SH-SY5Y (cell line): ENCODE measurements around the gene SLC25A1.

ENCODE experiments used
- GATA2 ChIP-seq: IDR thresholded peaks from 2 replicates; pipeline ENCODE4 v1.6.1; 2011; ENCODE audit warnings: mild to moderate bottlenecking, low read depth, low read length
- GATA3 ChIP-seq: IDR thresholded peaks from 2 replicates; pipeline ENCODE4 v1.6.1; 2011; ENCODE audit warnings: low read depth, mild to moderate bottlenecking, low read length, moderate library complexity

Gene SLC25A1

DNA sequence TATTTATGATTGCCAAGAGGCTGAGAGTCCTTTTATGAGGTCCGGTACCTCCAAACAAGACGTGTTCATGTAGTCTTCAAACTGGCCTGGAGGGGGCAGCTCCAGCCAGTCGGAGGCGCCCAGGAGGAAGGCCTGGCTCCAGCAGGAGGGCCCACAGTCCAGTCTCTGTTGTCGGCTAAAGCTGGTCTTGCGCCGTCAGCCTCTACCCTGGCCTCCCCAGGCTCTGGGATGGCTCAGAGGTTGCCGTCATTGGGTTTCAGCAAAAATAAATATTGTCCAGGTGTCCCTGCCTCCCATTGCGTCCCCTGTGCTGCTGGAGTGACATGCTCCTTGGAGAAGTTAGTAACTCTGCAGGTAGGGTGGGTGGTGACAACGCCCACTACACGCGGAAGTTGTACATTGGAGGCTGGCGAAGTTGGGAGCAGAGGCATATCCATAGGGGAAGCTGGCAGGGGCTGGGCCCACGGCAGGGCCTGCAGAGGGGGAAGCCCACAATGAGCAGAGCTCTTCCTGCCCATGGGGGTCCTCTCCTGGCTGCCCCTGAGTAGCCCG lies 1.0 kb upstream of the SLC25A1 start:
- TF ChIP-seq GATA3 (no peak), GATA2 (no peak)

DNA sequence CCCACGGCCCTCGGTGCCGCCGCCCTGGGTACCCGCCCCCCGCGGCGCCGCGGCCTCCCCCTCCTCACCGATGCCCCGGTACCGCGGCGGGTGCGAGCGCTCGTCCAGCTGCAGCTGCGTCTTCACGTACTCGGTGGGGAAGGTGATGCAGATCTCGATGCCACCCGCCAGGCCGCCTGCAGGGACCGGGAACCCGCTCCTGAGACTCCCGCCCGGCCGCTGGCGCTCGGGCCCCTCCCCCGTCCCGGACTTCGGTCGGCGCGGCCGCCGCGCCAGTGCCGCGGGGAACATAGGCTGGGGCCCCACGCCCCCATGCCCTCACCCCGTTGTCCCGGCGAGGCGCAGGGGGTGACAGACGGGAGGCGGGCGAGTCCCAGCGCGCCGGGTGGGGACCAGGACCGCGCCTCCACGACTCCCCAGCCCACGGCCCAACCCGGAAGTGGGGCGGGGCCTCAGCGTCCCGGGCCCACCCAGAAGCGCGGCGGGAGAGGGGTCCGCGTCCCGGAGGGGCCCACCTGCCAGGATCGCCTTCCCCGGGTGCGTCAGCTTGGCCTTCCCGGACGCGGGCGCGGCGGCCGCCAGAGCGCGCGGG lies 375 bp downstream of the SLC25A1 start:
- TF ChIP-seq GATA2 (no peak), GATA3 (no peak)

DNA sequence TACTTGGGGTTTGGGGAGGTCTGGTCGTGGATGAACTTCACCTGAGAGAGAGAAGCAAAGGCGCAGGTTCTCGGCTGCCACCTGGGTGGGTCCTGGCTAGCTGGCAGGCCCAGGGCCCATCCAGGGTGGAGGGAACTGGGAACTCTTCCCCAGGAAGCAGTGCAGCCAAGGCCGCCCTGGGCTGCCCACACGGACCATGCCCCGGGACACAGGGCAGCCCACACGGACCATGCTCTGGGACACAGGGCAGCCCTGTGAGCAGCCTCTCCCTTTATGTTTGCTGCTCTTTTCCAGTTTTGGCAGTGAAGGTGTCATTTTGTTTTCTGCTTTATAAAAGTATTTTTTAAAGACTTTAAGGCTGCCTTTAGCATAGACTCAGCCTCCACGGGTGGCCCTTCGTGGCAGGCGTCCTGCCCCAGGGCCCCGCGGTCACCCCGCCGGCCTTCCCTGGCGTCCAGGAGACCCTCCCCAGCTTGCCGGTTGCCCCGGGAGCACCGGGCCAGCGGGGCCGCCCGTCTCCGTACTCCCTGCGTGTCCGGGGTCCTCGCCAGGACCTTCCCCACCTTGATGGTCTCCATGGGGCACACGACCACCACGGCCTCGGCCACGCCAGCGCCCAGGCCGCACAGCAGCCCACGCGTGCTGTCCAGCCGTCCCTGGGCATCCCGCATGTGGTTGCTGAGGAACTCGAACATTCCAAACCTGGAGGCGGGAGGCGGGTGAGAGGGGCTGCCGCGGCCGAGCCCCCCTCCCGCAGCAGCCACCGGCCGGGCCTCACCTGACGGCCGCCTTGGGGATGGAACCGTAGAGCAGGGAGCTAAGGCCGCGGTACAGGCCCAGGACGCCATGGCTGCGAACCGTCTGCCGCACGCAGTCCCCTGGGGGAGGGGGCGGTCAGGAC lies 1.1 kb downstream of the SLC25A1 start:
- TF ChIP-seq GATA2 (no peak), GATA3 (no peak)

DNA sequence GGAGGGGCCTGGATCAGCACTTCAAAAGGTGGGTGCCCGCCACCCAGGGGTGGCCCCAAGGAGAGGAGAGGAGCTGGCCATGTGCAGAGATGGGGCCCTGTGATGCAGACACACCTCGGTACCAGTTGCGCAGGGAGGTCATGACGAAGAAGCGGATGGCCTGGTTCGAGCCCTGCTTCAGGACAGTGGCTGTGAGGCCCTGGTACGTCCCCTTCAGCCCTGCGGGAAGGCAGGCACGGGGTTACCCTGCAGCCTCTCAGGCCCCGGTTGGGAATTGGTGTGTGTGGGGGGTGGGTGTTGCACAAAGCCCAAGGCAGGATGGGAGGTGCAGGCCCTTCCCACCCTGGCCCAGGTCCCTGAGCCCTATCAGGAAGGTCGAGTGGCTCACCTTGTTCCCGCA lies 1.8 kb downstream of the SLC25A1 start:
- TF ChIP-seq GATA2 (no peak), GATA3 (no peak)

DNA sequence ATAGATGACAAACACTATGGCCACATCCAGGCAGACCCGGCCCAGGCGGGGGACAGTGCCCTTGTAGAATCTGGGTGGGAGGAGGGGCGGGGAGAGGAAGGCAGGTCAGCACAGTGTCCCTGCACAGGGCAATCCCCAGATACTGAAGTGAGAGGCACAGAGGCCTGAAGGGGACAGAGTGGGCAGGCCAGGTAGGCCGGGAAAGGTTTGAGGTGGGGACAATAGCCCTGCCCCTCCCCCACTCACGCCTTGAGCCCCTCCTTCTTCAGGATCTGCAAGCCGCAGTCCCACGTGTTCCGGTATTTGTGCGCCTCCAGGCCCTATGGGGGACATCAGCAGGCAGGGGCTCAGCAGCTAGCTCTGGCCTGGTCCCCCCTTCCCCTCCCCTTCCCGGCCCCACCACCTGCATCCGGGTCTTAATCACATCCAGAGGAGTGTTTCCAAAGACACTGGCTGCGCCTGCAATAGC lies 2.3 kb downstream of the SLC25A1 start:
- no peak for TF ChIP-seq GATA2
- no peak for TF ChIP-seq GATA3

DNA sequence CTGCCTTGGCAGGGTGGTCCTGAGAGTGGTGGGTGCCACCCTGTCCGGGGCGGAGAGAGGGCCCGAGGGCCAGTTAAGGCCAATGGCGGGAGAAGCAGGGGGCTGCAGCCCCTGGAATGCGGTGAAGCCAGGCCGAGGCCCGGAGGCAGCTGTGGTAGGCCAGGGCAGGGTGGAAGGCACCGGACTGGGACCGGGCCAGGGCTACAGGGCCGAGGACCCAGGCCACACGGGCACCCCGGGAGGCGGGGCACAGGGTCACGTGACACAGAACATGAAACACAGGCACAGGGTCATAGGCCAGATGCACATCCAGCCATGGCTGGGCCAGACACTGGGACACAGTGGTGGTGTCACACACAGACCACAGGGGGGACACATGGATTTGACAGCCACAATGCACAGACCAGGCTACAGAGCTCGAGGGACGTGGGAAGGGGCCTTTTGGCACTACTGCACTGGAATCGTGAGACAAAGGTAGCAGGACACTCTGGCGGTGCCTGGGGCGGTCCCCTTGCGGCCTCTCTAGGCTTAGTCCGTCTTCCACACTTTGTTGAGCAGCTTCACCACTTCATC lies 2.8 kb downstream of the SLC25A1 start:
- no peak for TF ChIP-seq GATA3
- TF ChIP-seq GATA2: no peak

DNA sequence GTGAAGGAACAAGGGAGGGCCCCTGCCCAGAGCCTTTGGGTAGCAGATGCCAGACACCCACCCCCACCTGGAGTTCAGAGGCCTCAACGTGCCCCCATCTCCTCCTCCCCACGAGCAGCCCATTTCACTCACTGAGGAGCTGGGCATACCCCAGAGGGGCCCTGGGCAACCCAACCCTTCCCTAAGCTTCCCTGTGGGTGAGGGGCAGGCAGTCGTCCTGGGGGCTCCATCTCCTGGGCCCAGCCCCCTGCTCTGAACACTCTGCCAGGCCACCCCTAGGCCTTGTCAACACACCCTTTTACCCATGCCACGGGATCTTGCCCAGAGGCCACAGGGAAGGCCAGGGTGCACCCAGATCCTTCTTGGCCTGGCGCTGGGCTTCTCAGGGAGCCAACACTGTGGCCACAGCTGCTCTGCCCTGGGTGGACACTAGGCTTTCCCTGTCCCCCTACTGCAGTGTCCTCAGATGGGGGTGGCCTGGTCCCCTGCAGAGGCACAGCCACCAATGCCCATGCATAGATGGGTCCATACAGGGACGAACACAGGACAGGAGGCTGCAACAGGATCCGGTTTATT lies 3.4 kb downstream of the SLC25A1 start:
- no peak for TF ChIP-seq GATA3
- TF ChIP-seq GATA2: no peak

DNA sequence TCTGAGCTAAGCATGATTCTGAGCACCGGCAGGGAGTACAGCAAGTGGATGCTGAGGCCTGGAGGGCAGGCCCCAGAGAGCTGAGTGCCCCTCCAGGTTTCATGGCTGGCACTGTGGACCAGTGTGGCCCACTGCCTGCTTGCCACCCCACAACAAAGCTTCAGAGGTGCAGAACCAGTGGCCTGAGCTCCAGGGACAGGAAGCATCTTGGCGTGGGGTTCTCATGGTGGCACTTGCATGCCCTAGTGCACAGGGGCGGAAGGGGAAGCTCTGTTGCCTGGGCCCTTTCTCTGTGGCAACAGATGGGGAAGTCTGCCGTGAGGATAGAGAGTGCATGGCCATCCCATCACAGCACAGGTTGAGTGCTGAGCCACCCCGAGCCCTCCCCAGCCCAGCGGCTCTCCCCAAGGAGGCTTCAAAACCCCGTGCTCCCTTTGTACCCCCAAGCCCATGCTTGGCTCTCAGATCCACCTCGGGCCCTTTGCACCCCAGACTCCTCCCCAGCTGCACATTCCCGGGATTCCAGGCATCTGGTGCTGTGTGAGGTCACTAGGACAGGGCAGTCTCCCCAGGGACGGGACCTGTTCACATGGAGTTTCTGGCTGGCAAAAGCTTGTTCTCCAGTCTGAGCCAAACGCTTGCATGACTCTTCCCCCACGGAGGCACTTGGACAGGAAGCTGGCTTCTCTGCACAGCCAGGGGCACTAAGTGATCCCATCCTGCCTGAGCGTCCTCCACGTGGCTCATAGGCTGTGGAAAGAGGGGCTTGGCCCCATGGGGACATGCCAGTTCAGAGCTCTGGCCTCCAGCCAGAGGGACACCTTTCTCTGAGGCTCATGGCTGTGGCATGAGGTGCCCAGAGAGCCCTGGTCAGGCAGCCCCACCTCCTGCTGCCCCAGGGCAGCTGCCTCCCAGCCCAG lies 4.2 kb downstream of the SLC25A1 start:
- TF ChIP-seq GATA2 (no peak), GATA3 (no peak)

DNA sequence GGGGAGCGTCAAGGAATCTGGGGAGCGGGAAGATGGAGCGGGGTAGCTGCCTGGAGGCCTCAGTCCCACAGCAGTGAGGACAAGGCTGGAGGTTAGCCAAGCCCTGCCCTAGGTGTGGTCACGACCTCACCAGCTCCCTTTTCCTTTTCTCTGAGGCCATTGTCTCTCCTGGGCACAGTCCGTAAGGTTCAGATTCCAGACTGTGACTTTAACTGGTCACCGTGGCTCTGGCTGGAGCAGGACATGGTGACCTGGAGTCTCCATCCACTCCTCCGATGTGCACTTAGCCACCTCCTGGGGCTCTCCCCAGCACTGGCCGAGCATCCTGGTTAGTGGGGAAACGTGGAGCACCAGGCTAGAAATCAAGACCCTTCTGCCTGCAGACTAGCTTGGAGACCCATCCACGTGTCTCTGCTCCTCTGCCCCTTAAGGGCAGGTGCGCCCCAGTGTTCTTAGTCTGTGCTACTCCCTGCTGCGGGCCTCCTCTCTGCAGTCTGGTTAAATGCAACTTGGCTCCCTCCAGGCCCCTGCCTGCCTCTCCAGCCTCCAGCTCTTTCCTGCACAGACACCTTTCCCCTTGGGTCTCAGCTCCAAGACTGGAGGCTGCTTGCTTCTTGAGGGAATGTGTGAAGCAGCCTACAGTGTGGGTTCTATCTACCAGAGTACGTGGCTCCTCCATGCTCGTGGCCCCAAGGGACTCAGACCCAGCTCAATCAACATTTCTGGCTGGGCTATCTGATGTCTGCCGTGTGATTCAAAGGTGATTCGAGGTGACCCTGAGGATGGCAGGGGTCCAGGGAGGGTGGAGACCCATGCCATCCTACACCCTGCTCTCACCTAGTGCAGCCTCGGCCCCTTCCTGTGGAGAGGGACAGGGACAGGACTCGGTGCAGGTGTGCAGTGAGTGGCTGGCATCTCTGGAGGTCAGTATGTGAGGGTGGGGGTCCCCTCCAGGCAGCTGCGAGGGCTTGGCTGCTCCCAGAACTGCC lies 5.2 kb downstream of the SLC25A1 start:
- TF ChIP-seq GATA2 (no peak), GATA3 (no peak)

DNA sequence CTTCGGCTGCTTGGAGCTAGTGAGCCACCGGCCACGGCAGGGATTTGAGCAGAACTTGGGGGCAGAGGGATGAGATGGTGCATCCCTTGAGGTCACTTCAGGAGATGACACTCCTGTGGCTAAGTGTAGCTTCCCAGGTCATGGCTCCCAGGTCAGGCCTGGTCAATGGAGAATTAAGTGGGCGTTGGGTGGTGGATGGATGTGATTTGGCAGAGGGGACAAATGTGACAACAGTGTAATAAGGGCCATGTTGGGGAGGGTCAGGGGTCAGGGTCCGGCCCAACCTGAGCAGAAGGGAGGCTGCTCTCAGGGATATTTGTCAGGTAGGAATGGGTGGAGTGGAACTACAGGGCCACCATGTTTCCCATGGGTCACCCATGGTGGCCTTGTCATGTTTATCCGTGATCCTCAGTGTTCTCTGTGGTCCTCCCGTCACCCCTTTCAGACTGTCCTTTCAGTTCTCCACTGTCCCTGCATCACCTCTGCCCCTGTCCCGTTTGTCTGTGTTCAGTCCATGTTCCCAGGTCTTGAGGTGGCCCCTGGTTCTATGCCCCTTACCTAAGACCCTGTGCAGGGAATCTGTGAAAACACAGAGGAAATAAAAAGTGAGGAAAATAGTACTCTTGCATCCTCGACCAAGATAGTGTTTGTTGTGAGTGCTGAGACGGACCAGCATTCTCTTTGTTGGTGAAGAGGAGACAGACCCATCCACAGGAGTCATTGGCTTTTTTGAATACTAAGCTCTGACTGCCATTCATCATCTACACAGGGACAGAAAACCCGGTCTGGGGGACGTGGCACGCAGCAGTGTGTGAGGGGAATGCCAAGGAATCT lies 6.1 kb downstream of the SLC25A1 start:
- TF ChIP-seq GATA2 (no peak), GATA3 (no peak)

DNA sequence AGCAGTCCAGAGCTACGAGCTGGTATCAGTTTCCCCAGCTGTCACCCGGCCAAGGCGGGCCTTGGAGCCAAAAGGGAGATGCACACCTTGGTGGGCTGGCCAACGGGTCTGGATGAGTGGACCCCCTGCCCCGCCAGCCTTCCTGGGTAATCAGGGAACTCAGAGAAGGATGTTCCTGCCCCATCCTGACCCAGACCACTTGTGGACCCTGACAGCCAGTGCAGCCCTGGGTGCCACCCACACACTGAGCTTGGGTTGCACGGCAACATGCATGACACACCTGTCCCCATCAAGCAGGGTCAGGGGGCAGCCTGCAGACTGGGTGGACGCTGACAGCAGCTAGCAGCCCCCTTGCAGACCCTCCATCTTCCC lies 8.6 kb downstream of the SLC25A1 start:
- TF ChIP-seq GATA3: no peak
- no peak for TF ChIP-seq GATA2
